WTC11 (cell line): ENCODE results near the gene GPC6. TPM values are rescaled to one million over a fixed set of nuclear protein-coding genes. Genes with fewer than 3 reads are reported as not detected.

Experiments used
- ATAC-seq: fragments of 200-7000 bp; cut with Tn5 transposase; 2 replicates; pipeline ENCODE4 v1.10.0; 2021; ENCODE audit warnings: mild to moderate bottlenecking, moderate library complexity
- CTCF ChIA-PET: fragments of 300-600 bp; sonication (Branson Sonifier 250); formaldehyde crosslinking; loops from one replicate; lab custom pipeline; 2021; ENCODE audit warnings: antibody characterized with exemption; lab: Charles Lee
- POLR2A ChIA-PET: fragments of 350-600 bp; sonication (Branson Sonifier 250); formaldehyde crosslinking; loops from one replicate; lab custom pipeline; 2021; ENCODE audit warnings: antibody characterized with exemption; lab: Charles Lee
- DNase-seq: peaks from one replicate; pipeline ENCODE4 v3.0.0; 2021; ENCODE audit warnings: low spot score
- H3K27ac Mint-ChIP-seq: 2 replicates; pipeline ENCODE4 v1.8.0; 2021; ENCODE audit warnings: mixed read lengths
- H3K27me3 Mint-ChIP-seq: 2 replicates; pipeline ENCODE4 v1.8.0; 2021; ENCODE audit warnings: low read depth, mild to moderate bottlenecking, moderate library complexity, mixed read lengths
- H3K36me3 Mint-ChIP-seq: 2 replicates; pipeline ENCODE4 v1.8.0; 2021; ENCODE audit warnings: mixed read lengths
- H3K4me1 Mint-ChIP-seq: 2 replicates; pipeline ENCODE4 v1.8.0; 2022; ENCODE audit warnings: mixed read lengths
- H3K4me3 Mint-ChIP-seq: 2 replicates; pipeline ENCODE4 v1.8.0; 2021; ENCODE audit warnings: mild to moderate bottlenecking, moderate library complexity, mixed read lengths
- H3K9me3 Mint-ChIP-seq: 2 replicates; pipeline ENCODE4 v1.8.0; 2021; ENCODE audit warnings: mixed read lengths
- CREM ChIP-seq: sonication (generic); formaldehyde crosslinking; IDR thresholded peaks from 2 replicates; pipeline ENCODE4 v1.8.1; 2022; ENCODE audit warnings: mild to moderate bottlenecking, missing genetic modification reagents, moderate library complexity
- EMX1 ChIP-seq: fragments of 250-450 bp; sonication (Bioruptor Pico); IDR thresholded peaks from 2 replicates; pipeline ENCODE4 v1.8.0; 2021; ENCODE audit warnings: mild to moderate bottlenecking
- ETV6 ChIP-seq: sonication (generic); formaldehyde crosslinking; IDR thresholded peaks from 2 replicates; pipeline ENCODE4 v1.8.1; 2022; ENCODE audit warnings: mild to moderate bottlenecking, missing genetic modification reagents
- KAT7 ChIP-seq: sonication (generic); formaldehyde crosslinking; IDR thresholded peaks from 2 replicates; pipeline ENCODE4 v1.8.1; 2023; ENCODE audit warnings: missing genetic modification reagents, mild to moderate bottlenecking, borderline replicate concordance
- MYBL2 ChIP-seq: sonication (generic); formaldehyde crosslinking; IDR thresholded peaks from 2 replicates; pipeline ENCODE4 v1.8.1; 2023; ENCODE audit warnings: mild to moderate bottlenecking, moderate library complexity, missing genetic modification reagents
- PRRX2 ChIP-seq: fragments of 250-450 bp; sonication (Bioruptor Pico); IDR thresholded peaks from 2 replicates; pipeline ENCODE4 v1.8.0; 2021; ENCODE audit warnings: mild to moderate bottlenecking
- RORB ChIP-seq: fragments of 250-450 bp; sonication (Bioruptor Pico); IDR thresholded peaks from 2 replicates; pipeline ENCODE4 v1.9.0; 2021; ENCODE audit warnings: mild to moderate bottlenecking
- ZNF416 ChIP-seq: fragments of 250-450 bp; sonication (Bioruptor Pico); IDR thresholded peaks from 2 replicates; pipeline ENCODE4 v1.9.0; 2021; ENCODE audit warnings: mild to moderate bottlenecking, inconsistent platforms
- total RNA-seq: library from RNA; stranded (reverse); gene quantifications from 3 replicates; pipeline ENCODE4 v1.2.3, GENCODE V29; 2021
- TF ChIP-seq, protein P1 (sequence below): fragments of 250-450 bp; sonication (Bioruptor Pico); conservative IDR thresholded peaks from 2 replicates; pipeline ENCODE4 v1.9.0; 2021; ENCODE audit warnings: mild to moderate bottlenecking
- TF ChIP-seq, protein P2 (sequence below): sonication (generic); formaldehyde crosslinking; IDR thresholded peaks from 2 replicates; pipeline ENCODE4 v1.8.1; 2023; ENCODE audit warnings: mild to moderate bottlenecking, moderate library complexity, missing genetic modification reagents
- TF ChIP-seq, protein P3 (sequence below): fragments of 250-450 bp; sonication (Bioruptor Pico); IDR thresholded peaks from 2 replicates; pipeline ENCODE4 v1.9.0; 2021; ENCODE audit warnings: mild to moderate bottlenecking
- TF ChIP-seq, protein P4 (sequence below): sonication (generic); formaldehyde crosslinking; IDR thresholded peaks from 2 replicates; pipeline ENCODE4 v1.8.0; 2022; ENCODE audit warnings: mild to moderate bottlenecking, missing genetic modification reagents
- TF ChIP-seq, protein P5 (sequence below): fragments of 250-450 bp; sonication (Bioruptor Pico); IDR thresholded peaks from 2 replicates; pipeline ENCODE4 v2.1.2; 2022; ENCODE audit warnings: mild to moderate bottlenecking, moderate library complexity

The GPC6 gene
- total RNA-seq, 1 experiment from 2014 or later, result 19.5 TPM

DNA sequence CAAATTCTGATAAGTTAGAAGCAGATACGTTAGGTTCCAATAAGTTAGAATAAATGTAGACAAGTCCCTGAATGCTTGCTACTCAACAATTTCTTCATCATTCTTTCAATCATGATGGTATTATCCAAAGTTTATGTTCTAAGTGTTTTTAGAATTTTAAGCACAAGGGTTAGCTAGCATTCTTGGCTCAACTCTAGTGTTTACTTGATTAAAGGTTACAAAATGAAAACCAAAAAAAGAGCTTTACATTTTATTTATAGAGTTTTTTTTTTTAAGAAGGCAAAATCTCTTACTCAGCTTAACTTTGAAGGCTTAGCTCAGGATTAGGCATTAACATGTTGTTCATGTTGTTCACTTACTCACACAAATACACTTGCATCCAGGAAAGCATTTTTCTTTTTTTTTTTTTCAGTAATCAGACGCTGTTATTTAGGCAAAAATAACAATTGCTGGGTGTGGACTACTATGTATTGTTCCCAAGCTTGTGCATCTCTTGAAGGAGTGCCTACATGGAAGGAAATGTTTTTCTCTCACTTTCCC lies 832.3 kb downstream of the GPC6 start:
- Mint-ChIP-seq H3K9me3 (no peaks in the 10 kb centered on the region), H3K4me1 (peaks cover 4% of the 10 kb centered on the region; the same call in 1 of the 2 replicates), H3K27me3 (no peaks in the 10 kb centered on the region; the same call in 1 of the 2 replicates), H3K4me3 (no peak overlapping the region), H3K27ac (no peak overlapping the region), H3K36me3 (no peaks in the 10 kb centered on the region)
- CTCF ChIA-PET, result no interaction called here
- TF ChIP-seq, protein P1, sequence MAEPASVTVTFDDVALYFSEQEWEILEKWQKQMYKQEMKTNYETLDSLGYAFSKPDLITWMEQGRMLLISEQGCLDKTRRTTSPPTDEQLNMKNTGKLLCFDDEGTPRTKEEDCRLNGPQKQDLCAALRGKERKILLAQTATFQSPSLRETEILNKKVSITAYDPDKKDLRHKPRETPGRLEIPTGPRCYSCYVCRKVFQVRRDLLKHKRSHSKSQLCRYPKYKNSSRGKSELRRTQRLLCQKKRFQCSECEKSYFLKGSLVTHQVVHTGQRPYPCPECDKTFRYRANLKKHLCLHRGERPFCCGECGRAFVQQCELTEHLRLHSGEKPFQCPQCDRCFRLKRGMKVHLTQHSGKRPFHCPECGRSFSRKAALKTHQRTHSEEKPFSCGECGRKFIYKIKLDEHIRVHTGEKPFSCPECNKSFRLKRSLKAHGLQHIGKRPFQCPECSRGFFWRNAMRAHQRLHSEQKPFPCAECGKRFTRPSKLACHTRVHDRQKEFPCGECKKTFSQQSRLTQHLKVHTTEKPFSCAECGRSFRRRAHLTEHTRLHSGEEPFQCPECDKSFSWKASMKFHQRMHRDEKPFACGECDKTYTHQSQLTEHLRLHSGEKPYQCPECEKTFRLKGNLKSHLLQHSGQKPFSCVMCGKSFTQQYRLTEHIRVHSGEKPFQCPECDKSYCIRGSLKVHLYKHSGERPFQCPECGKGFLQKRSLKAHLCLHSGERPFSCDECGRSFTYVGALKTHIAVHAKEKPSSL (CRISPR knock-in tag), result no peak
- no peak for TF ChIP-seq PRRX2 (CRISPR knock-in tag)
- TF ChIP-seq, protein P2, sequence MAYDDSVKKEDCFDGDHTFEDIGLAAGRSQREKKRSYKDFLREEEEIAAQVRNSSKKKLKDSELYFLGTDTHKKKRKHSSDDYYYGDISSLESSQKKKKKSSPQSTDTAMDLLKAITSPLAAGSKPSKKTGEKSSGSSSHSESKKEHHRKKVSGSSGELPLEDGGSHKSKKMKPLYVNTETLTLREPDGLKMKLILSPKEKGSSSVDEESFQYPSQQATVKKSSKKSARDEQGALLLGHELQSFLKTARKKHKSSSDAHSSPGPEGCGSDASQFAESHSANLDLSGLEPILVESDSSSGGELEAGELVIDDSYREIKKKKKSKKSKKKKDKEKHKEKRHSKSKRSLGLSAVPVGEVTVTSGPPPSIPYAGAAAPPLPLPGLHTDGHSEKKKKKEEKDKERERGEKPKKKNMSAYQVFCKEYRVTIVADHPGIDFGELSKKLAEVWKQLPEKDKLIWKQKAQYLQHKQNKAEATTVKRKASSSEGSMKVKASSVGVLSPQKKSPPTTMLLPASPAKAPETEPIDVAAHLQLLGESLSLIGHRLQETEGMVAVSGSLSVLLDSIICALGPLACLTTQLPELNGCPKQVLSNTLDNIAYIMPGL (CRISPR knock-in tag), result no peak
- no peak for TF ChIP-seq MYBL2 (CRISPR knock-in tag)
- POLR2A ChIA-PET, result no interaction called here
- no peak for DNase-seq
- no peak for ATAC-seq

DNA sequence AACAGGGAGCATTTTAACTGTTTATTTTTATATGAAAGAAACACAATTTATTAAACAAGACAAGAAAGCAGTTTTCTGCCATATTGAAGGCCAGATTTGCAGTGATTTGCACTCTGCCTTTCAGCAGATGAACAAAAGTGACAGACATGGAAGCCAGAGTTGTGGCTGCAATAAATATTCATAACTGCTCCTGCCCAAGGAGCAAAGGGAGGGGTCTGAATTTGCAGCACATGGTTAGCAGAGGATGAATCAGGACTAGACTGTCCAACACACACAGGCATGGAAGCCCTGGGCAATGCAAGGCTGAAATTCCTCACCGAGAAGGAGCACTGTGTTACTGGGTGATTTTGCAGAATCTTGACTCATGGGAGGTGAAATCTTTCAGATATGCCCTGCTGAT lies 834.7 kb downstream of the GPC6 start:
- H3K36me3 Mint-ChIP-seq, result no peaks in the 10 kb centered on the region
- TF ChIP-seq, protein P1 (CRISPR knock-in tag), result no peak
- TF ChIP-seq RORB (CRISPR knock-in tag) (no peak), CREM (CRISPR knock-in tag) (no peak), KAT7 (CRISPR knock-in tag) (no peak), EMX1 (CRISPR knock-in tag) (no peak), ZNF416 (CRISPR knock-in tag) (no peak), ETV6 (CRISPR knock-in tag) (no peak)
- TF ChIP-seq, protein P3, sequence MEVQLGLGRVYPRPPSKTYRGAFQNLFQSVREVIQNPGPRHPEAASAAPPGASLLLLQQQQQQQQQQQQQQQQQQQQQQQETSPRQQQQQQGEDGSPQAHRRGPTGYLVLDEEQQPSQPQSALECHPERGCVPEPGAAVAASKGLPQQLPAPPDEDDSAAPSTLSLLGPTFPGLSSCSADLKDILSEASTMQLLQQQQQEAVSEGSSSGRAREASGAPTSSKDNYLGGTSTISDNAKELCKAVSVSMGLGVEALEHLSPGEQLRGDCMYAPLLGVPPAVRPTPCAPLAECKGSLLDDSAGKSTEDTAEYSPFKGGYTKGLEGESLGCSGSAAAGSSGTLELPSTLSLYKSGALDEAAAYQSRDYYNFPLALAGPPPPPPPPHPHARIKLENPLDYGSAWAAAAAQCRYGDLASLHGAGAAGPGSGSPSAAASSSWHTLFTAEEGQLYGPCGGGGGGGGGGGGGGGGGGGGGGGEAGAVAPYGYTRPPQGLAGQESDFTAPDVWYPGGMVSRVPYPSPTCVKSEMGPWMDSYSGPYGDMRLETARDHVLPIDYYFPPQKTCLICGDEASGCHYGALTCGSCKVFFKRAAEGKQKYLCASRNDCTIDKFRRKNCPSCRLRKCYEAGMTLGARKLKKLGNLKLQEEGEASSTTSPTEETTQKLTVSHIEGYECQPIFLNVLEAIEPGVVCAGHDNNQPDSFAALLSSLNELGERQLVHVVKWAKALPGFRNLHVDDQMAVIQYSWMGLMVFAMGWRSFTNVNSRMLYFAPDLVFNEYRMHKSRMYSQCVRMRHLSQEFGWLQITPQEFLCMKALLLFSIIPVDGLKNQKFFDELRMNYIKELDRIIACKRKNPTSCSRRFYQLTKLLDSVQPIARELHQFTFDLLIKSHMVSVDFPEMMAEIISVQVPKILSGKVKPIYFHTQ (CRISPR knock-in tag), result no peak
- TF ChIP-seq, protein P4, sequence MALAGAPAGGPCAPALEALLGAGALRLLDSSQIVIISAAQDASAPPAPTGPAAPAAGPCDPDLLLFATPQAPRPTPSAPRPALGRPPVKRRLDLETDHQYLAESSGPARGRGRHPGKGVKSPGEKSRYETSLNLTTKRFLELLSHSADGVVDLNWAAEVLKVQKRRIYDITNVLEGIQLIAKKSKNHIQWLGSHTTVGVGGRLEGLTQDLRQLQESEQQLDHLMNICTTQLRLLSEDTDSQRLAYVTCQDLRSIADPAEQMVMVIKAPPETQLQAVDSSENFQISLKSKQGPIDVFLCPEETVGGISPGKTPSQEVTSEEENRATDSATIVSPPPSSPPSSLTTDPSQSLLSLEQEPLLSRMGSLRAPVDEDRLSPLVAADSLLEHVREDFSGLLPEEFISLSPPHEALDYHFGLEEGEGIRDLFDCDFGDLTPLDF (CRISPR knock-in tag), result no peak
- TF ChIP-seq, protein P5, sequence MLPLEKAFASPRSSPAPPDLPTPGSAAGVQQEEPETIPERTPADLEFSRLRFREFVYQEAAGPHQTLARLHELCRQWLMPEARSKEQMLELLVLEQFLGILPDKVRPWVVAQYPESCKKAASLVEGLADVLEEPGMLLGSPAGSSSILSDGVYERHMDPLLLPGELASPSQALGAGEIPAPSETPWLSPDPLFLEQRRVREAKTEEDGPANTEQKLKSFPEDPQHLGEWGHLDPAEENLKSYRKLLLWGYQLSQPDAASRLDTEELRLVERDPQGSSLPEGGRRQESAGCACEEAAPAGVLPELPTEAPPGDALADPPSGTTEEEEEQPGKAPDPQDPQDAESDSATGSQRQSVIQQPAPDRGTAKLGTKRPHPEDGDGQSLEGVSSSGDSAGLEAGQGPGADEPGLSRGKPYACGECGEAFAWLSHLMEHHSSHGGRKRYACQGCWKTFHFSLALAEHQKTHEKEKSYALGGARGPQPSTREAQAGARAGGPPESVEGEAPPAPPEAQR (CRISPR knock-in tag), result no peak
- TF ChIP-seq, all 79 proteins: peak for 0
- CTCF ChIA-PET, result no interaction called here
- POLR2A ChIA-PET, result no interaction called here
- Mint-ChIP-seq H3K27me3 (no peaks in the 10 kb centered on the region), H3K4me1 (peaks cover 9% of the 10 kb centered on the region; the same call in 1 of the 2 replicates), H3K4me3 (no peak overlapping the region), H3K9me3 (no peaks in the 10 kb centered on the region), H3K27ac (no peak overlapping the region)
- no peak for DNase-seq
- ATAC-seq, result no peak
